GM23338 (cell line): ENCODE data around the gene C11orf21. TPM values are rescaled to one million over a fixed set of nuclear protein-coding genes. Genes with fewer than 3 reads are reported as not detected.

Experiments
- ATAC-seq: fragments of 200-7000 bp; cut with Tn5 transposase; 3 replicates; pipeline ENCODE4 v1.9.1; 2020
- DNase-seq: peaks from one replicate; pipeline ENCODE4 v3.0.0-alpha.2; 2015; ENCODE audit warnings: low spot score
- H2AFZ ChIP-seq: fragments of 200-600 bp; sonication (generic); 2 replicates; pipeline ENCODE4 v1.8.0; 2016; ENCODE audit warnings: antibody characterized with exemption, mild to moderate bottlenecking, moderate library complexity
- H3F3A ChIP-seq: fragments of 200-600 bp; sonication (generic); replicated peaks from 2 replicates; pipeline ENCODE4 v1.8.0; 2017; ENCODE audit warnings: antibody characterized with exemption, mixed run types, low read depth
- H3K27ac ChIP-seq: fragments of 200-600 bp; sonication (generic); 2 replicates; pipeline ENCODE4 v1.6.1; 2016; ENCODE audit warnings: low read depth
- H3K27me3 ChIP-seq: fragments of 200-600 bp; sonication (generic); 2 replicates; pipeline ENCODE4 v1.8.0; 2016; ENCODE audit warnings: mild to moderate bottlenecking, mixed run types, moderate library complexity; ENCODE audit not compliant: insufficient read depth
- H3K36me3 ChIP-seq: fragments of 200-600 bp; sonication (generic); 2 replicates; pipeline ENCODE4 v1.8.0; 2016; ENCODE audit warnings: mild to moderate bottlenecking; ENCODE audit not compliant: insufficient read depth
- H3K4me1 ChIP-seq: fragments of 200-600 bp; sonication (generic); 2 replicates; pipeline ENCODE4 v1.8.0; 2016; ENCODE audit warnings: mild to moderate bottlenecking, moderate library complexity; ENCODE audit not compliant: insufficient read depth
- H3K4me2 ChIP-seq: fragments of 200-600 bp; sonication (generic); 2 replicates; pipeline ENCODE4 v1.7.1; 2017; ENCODE audit warnings: mixed run types
- H3K4me3 ChIP-seq: fragments of 200-600 bp; sonication (generic); 2 replicates; pipeline ENCODE4 v1.6.1; 2016; ENCODE audit warnings: mixed run types
- H3K79me2 ChIP-seq: fragments of 200-600 bp; sonication (generic); replicated peaks from 2 replicates; pipeline ENCODE4 v1.8.0; 2017; ENCODE audit warnings: mild to moderate bottlenecking; ENCODE audit not compliant: insufficient read depth
- H3K9me2 ChIP-seq: fragments of 200-600 bp; sonication (generic); 2 replicates; pipeline ENCODE4 v1.8.0; 2017; ENCODE audit not compliant: insufficient read depth
- H4K20me1 ChIP-seq: fragments of 200-600 bp; sonication (generic); replicated peaks from 2 replicates; pipeline ENCODE4 v1.8.0; 2017; ENCODE audit warnings: mild to moderate bottlenecking; ENCODE audit not compliant: insufficient read depth
- H3K27ac Mint-ChIP-seq: 2 replicates; pipeline ENCODE4 v1.8.0; 2020; ENCODE audit warnings: inconsistent platforms, mild to moderate bottlenecking, moderate library complexity, mixed read lengths
- H3K27me3 Mint-ChIP-seq: 3 replicates; pipeline ENCODE4 v1.8.0; 2022; ENCODE audit warnings: low read depth, mild to moderate bottlenecking, moderate library complexity, mixed read lengths, inconsistent platforms; ENCODE audit not compliant: insufficient read depth, poor library complexity
- H3K36me3 Mint-ChIP-seq: 3 replicates; pipeline ENCODE4 v1.8.0; 2021; ENCODE audit warnings: low read depth, mild to moderate bottlenecking, inconsistent platforms, moderate library complexity, mixed read lengths
- H3K4me1 Mint-ChIP-seq: 3 replicates; pipeline ENCODE4 v1.8.0; 2020; ENCODE audit warnings: mild to moderate bottlenecking, inconsistent platforms, mixed read lengths
- H3K4me3 Mint-ChIP-seq: 3 replicates; pipeline ENCODE4 v1.8.0; 2021; ENCODE audit warnings: moderate library complexity, mild to moderate bottlenecking, inconsistent platforms, mixed read lengths
- H3K9me3 Mint-ChIP-seq: 3 replicates; pipeline ENCODE4 v1.8.0; 2020; ENCODE audit warnings: moderate library complexity, mild to moderate bottlenecking, inconsistent platforms, mixed read lengths
- EZH2 ChIP-seq: fragments of 200-600 bp; sonication (generic); IDR thresholded peaks from one replicate; pipeline ENCODE4 v1.8.0; 2017; ENCODE audit warnings: antibody characterized with exemption, mild to moderate bottlenecking, low read depth; ENCODE audit not compliant: unreplicated experiment
- EZH2phosphoT487 ChIP-seq: fragments of 200-600 bp; sonication (generic); IDR thresholded peaks from one replicate; pipeline ENCODE4 v1.8.1; 2018; ENCODE audit warnings: antibody characterized with exemption; ENCODE audit not compliant: unreplicated experiment
- JUNB ChIP-seq: IDR thresholded peaks from one replicate; pipeline ENCODE4 v1.6.1; 2016; ENCODE audit warnings: antibody characterized with exemption; ENCODE audit not compliant: unreplicated experiment
- POLR2AphosphoS5 ChIP-seq: IDR thresholded peaks from 2 replicates; pipeline ENCODE4 v1.6.1; 2016; ENCODE audit warnings: antibody characterized with exemption, low read depth
- STAT1 ChIP-seq: IDR thresholded peaks from one replicate; pipeline ENCODE4 v1.6.1; 2016; ENCODE audit warnings: antibody characterized with exemption; ENCODE audit not compliant: unreplicated experiment
- ZNF114 ChIP-seq: fragments of 250-450 bp; sonication (Bioruptor Pico); IDR thresholded peaks from 2 replicates; pipeline ENCODE4 v1.5.0; 2020; ENCODE audit warnings: mild to moderate bottlenecking, moderate library complexity
- polyA plus RNA-seq: library from polyadenylated mRNA; unstranded; fragments of >200 nt; fragmentation: Nextera tagmentation; extraction: Ambion mirVana; gene quantifications from 2 replicates; pipeline ENCODE4 v1.2.1, GENCODE V29; 2016
- total RNA-seq: library from RNA; depleted of rRNA; stranded (reverse); fragments of >200 nt; shearing (Covaris generic); gene quantifications from 2 replicates; pipeline ENCODE4 v1.2.3, GENCODE V29; 2014
- TF ChIP-seq, protein P1 (sequence below): IDR thresholded peaks from one replicate; pipeline ENCODE4 v1.6.1; 2018; ENCODE audit warnings: antibody characterized with exemption; ENCODE audit not compliant: unreplicated experiment
- TF ChIP-seq, protein P2 (sequence below): IDR thresholded peaks from 2 replicates; pipeline ENCODE4 v1.6.1; 2016; ENCODE audit warnings: antibody characterized with exemption
- TF ChIP-seq, protein P3 (sequence below), 2 experiments: fragments of 200-600 bp in 1 of 2; sonication (generic) in 1 of 2; conservative IDR thresholded peaks; 2 replicates each; pipeline versions ENCODE4 v1.5.1 to v1.6.1; 2016 to 2017; ENCODE audit warnings: antibody characterized with exemption in 2 of 2, low read depth in 2 of 2, mild to moderate bottlenecking in 2 of 2, moderate library complexity in 1 of 2

The C11orf21 gene
- total and polyA plus RNA-seq, 2 experiments from 2014 or later, result not detected

DNA sequence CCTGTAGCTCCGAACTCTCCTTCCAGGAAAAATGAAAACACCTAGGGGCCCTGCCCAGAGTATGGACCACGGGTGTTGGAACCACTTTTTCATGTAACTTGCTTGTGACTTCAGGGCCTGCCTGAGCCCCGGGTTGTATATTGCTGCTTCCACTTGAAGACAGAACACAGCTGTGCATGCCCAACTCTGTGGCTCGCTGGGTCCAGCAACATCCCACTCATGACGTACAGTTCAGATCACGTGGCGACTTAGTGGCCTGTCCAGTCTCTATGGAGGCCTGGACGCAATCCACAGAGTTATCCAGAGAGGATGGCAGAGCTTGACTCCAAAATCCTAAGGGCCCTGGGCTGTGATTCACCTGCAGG is 6.8 kb downstream of the C11orf21 start (continued):
- TF ChIP-seq, protein P1, sequence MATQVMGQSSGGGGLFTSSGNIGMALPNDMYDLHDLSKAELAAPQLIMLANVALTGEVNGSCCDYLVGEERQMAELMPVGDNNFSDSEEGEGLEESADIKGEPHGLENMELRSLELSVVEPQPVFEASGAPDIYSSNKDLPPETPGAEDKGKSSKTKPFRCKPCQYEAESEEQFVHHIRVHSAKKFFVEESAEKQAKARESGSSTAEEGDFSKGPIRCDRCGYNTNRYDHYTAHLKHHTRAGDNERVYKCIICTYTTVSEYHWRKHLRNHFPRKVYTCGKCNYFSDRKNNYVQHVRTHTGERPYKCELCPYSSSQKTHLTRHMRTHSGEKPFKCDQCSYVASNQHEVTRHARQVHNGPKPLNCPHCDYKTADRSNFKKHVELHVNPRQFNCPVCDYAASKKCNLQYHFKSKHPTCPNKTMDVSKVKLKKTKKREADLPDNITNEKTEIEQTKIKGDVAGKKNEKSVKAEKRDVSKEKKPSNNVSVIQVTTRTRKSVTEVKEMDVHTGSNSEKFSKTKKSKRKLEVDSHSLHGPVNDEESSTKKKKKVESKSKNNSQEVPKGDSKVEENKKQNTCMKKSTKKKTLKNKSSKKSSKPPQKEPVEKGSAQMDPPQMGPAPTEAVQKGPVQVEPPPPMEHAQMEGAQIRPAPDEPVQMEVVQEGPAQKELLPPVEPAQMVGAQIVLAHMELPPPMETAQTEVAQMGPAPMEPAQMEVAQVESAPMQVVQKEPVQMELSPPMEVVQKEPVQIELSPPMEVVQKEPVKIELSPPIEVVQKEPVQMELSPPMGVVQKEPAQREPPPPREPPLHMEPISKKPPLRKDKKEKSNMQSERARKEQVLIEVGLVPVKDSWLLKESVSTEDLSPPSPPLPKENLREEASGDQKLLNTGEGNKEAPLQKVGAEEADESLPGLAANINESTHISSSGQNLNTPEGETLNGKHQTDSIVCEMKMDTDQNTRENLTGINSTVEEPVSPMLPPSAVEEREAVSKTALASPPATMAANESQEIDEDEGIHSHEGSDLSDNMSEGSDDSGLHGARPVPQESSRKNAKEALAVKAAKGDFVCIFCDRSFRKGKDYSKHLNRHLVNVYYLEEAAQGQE, result no peak
- TF ChIP-seq EZH2phosphoT487 (no peak), EZH2 (no peak), ZNF114 (CRISPR knock-in tag) (no peak), POLR2AphosphoS5 (no peak), STAT1 (no peak), JUNB (no peak)
- TF ChIP-seq, protein P2, sequence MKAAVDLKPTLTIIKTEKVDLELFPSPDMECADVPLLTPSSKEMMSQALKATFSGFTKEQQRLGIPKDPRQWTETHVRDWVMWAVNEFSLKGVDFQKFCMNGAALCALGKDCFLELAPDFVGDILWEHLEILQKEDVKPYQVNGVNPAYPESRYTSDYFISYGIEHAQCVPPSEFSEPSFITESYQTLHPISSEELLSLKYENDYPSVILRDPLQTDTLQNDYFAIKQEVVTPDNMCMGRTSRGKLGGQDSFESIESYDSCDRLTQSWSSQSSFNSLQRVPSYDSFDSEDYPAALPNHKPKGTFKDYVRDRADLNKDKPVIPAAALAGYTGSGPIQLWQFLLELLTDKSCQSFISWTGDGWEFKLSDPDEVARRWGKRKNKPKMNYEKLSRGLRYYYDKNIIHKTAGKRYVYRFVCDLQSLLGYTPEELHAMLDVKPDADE, result no peak

DNA sequence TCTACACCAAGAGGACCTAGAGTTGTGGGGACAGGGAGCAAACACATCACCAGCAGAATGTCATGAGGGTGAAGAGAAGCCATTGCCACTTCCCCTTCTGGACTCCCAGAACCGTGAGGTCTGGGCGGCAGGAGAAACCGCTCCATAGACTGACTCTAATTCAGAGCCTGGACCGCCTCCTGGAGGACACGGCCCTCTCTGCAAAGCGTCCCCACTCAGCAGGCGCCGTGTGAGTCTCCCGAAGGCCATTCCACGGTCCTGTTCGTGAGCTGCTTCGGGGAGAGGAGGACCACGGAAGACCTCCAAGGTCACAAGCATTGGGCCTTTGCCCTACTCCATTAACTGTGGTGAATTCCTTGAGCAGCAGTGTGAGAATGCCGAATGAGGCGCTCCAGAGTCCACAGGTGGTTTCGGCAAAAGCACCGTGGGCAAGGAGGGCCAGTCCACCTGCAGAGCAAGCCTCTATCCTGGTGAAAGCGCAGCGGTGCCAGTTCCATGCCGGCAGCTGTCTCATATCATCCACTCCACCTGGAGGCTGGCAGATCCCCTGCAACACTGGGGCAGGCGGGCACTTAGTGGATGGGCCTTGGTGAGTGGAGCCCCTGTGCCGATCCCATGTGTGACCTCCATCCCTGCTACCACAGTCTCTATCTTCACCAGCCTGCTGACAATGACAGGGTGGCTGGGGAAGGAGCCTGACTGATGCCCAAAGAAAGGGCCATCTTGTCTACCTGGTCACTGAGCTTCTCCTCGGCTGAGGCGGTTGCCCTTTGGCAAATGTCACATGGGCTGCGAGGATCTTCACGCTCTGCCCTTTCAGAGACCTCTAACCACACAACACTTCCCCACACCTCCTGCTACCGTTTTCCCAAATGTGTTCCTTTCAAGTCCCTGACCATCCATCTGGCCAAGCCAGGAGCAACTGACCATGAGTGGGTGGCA is 7.5 kb downstream of the C11orf21 start:
- Histone ChIP-seq H3K9me2 (no peaks in the 10 kb centered on the region), H3K79me2 (no peaks in the 10 kb centered on the region), H3K27me3 (no peaks in the 10 kb centered on the region), H3K4me1 (no peaks in the 10 kb centered on the region), H3F3A (no peaks in the 10 kb centered on the region), H3K4me2 (no peak overlapping the region), H3K27ac (no peak overlapping the region), H4K20me1 (no peaks in the 10 kb centered on the region), H3K4me3 (no peak overlapping the region), H2AFZ (0 out of 2 replicates have a peak overlapping the region, but pooled peaks have one; percentile 32), H3K36me3 (no peaks in the 10 kb centered on the region)
- H3K27ac Mint-ChIP-seq, result no peak overlapping the region
- TF ChIP-seq, protein P3, sequence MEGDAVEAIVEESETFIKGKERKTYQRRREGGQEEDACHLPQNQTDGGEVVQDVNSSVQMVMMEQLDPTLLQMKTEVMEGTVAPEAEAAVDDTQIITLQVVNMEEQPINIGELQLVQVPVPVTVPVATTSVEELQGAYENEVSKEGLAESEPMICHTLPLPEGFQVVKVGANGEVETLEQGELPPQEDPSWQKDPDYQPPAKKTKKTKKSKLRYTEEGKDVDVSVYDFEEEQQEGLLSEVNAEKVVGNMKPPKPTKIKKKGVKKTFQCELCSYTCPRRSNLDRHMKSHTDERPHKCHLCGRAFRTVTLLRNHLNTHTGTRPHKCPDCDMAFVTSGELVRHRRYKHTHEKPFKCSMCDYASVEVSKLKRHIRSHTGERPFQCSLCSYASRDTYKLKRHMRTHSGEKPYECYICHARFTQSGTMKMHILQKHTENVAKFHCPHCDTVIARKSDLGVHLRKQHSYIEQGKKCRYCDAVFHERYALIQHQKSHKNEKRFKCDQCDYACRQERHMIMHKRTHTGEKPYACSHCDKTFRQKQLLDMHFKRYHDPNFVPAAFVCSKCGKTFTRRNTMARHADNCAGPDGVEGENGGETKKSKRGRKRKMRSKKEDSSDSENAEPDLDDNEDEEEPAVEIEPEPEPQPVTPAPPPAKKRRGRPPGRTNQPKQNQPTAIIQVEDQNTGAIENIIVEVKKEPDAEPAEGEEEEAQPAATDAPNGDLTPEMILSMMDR (conservative IDR thresholded peaks at IDR 0.05; ENCODE audit: low read depth in 2 of 2), result peak; percentile 3 to 63; a peak in 3 of 4 replicates
- TF ChIP-seq, protein P2, result no peak
- peaks cover 9% of the 10 kb centered on the region for H3K4me1 Mint-ChIP-seq
- no peaks in the 10 kb centered on the region for H3K9me3 Mint-ChIP-seq
- ATAC-seq, result peak; percentile 70
- no peak overlapping the region for H3K4me3 Mint-ChIP-seq
- peaks cover 17% of the 10 kb centered on the region for H3K27me3 Mint-ChIP-seq
- peak; percentile 46 for DNase-seq
- H3K36me3 Mint-ChIP-seq, result no peaks in the 10 kb centered on the region
